ENCODE data around the gene PLA2G6.
"Not testable (repeated sequence)": the region's sequence is repeated elsewhere in the genome, so short reads cannot be mapped to it uniquely, and the experiment has no call there.

The PLA2G6 gene

DNA sequence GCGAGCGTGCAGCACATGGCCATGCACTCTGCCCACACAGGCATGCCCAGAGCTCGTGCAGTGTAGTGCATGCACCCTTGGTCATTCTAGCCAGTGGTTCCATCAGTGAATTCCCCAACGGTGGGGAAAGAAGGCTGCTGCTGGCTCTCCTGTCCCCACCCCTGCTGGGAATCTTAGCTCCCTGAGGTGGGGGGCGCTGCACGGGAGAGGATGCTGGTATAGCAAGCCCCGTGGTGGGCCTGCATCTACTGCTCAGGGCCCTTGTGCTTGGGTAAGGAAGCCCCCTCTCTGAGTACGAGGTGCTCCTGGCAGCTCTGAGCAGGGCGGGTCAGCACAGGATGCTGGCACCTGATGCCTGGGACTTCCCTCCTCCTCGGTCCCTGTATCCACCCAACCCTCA is 52.6 kb downstream of the PLA2G6 start:
- no peak for DNase-seq

DNA sequence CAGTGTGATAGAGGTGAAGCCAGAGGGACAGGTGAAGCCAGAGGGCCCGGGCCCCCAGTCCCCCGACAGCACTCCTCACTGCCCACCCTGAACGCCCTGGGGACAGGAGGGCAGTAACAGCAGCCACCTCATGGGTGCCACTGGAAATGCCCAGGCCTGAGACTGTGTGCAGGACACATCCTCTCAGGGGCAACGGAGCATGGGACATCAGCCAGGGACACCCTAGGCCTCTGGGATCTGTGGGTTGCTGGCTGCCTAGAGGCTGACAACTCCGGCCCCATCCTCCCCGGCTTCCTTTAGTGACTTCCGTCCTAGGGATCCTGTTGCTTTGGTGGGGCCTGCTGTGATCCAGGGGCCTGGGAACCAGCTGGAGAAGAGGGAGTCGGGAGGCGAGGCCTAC is 53.8 kb downstream of the PLA2G6 start:
- DNase-seq, result no peak

DNA sequence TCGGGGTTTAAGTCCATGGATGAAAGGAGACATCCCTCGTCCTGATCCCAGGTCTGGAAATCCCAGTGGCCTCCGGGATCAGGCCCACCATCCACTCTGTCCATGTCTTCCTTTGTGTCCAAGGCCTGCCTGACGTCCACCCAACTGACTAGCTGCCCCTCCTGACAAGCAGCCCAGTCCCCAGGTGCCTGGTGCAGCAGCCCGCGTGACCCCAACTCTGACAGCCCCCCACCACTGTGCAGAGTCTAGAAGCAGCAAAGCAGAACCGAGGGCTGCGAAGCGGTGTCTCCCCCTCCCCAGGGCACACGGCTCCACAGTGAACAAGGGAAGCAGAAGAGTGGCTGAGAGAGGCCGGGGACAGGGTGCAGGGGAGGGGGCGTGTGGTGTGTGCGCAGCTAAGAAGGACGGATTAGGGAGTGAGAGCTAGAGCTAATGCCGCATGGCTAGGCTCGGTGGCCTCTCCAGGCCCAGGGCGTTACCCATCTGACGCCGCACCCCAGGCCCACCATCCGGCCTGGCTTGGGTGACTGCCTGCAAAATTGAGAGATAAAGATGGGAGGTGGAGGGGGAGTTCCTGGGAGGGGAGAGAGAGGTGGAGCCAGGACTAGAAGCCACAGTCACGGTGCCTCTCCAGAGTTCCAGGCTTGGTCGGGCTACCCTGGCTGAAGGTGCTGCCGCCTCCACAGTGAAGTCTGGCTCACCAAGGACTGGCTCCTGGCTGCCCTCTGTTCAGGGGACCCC is 54.5 kb downstream of the PLA2G6 start:
- DNase-seq, result no peak

DNA sequence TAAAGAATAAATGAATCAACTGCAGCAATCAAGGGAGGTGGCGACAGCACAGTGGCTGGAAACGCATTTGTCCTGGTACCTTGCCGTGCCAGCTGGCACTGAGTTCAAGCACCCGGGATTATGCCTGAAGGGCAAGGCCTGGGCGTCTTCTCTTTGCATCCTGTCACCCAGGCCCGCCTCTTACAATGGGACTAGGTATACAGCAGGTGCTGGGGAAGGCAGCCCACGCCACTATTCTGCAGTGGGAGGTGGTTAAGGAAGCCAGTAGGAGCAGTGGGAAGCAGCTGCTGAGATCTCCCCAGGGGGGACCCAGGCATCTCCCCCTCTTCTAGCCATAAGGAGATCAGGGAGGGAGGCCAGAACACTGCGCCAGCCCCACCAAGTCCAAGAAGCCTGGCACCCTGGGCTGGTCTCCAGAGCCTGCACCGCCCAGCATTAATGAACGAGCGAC is 55.9 kb downstream of the PLA2G6 start:
- DNase-seq, result no peak

DNA sequence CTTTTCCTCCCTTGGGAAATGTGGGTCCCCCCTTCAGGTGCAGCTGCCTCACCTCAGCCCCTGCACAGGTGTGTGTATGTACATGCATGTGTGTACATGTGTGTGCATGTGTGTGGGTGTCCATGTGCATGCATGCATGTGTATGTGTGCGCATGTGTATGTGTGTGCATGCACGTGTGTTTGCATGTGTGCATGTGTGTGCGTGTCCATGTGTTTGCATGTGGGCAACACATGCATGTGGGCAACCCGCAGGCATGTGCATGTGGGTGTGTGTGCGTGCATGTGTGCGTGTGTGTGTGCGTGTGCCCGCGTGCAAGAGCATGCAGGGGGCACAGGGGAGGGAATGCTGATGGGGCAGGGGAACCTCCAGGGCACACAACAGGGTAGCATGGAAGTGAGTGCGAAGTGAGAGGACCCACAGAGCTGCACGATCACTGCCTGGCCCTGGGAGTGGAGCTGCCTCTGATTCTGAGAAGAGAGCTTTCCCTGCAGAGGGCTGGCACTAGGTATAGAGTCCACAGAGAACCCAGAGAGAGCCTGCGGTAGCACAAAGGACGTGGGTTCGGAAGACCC is 56.5 kb downstream of the PLA2G6 start:
- no peak for DNase-seq

DNA sequence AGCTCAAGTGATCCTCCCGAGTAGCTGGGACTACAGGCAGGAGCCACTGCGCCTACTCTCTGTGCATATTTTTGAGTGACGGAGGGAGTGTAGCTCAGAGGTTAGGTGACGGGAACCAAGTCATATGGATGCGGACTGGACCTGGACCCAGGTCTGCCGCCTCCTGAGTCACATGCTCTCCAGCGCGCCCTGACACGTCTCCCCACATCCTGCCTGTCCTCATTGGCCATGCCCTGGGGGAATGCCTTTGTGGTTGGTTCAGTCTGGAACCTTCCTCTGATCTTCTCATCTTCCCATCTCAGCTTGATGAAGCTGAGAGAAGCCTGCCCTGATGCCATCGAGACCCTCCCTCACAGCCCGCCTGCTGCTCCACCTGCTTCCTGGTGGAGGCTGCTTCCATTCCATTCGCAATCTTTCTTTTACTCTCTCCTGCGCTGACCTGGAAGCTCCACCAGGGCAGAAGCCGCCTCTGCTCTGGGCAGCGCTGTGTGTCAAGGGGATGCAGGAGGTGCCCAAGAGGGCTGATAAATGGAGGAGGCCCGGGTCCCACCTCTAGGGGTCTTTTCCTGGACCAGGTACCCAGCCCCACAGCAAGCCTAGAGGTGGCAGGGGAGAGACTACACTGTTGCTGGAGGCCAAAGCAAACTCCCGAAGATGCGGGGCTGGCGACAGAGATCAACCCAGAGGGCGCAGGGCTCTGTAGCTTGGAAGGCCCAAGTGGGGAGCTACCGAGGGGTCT is 57.2 kb downstream of the PLA2G6 start:
- no peak for DNase-seq

DNA sequence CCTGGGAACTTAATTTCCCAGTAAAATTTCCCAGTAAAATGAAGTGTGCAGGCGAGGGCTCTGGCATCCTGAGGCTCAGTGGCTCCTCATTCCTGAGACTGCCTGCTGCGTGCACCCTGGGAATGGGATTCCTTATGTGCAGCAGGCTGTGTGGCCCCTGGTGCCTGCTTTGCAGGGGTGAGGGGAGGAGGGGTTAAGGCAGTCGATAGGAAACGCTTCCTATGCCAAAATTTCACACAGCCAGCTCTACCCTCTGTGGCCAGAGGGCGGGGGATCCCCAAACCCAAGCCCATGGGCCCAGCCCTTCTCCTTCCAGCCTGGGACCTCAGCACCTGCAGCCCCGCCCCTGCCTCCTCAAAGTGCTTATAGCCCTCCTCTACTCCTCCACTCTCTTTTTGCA is 59.0 kb downstream of the PLA2G6 start:
- no peak for DNase-seq

DNA sequence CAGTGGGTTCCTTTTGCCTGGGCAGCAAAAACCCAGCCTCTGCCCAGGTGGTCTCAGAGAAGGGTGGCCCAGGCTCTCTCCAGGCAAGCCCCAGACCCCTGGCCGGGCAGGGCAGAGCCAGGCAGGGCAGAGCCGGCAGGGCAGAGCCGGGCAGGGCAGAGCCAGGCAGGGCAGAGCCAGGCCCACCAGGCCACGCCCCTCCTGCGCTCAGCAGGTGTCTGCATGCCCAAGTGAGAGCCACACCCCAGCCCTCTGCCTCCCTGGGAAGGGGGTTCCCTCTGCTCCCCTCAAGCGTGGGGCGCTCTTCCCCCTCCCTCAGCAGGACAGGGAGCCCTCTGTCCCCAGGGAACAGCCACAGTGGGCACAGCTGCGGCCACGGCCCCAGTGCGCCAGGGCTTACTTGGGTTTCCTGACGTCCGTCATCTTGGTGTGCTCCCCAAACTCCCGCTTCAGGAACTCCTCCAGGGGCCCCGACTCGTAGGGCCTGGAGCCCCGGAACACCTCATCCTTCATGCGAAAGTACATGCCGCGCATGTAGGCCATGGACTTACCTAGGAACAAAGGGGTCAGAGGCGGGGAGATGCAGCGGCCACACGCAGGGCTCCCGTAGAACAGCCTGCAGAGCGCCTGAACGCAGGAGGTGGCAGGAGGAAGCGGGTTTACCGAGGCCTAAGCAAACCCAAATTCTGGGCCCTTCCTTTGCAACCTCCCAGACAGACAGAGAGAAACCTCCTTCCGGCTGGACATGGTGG is 61.1 kb downstream of the PLA2G6 start:
- no peak for DNase-seq

DNA sequence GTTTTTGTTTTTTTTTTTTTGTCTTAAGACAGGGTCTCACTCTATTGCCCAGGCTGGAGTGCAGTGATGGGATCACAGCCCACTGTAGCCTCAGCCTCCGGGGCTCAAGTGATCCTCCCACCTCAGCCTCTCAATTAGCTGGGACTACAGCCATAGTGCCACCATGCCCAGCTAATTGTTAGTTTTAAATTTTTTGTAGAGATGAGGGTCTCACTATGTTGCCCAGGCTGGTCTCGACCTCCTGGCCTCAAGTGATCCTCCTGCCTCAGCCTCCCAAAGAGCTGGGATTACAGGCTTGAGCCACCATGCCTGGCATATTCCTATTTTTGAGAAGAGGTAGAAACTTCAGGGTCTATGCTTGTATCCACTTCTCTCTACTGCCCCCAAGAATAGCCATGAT is 62.9 kb downstream of the PLA2G6 start:
- not testable (repeated sequence) for DNase-seq

DNA sequence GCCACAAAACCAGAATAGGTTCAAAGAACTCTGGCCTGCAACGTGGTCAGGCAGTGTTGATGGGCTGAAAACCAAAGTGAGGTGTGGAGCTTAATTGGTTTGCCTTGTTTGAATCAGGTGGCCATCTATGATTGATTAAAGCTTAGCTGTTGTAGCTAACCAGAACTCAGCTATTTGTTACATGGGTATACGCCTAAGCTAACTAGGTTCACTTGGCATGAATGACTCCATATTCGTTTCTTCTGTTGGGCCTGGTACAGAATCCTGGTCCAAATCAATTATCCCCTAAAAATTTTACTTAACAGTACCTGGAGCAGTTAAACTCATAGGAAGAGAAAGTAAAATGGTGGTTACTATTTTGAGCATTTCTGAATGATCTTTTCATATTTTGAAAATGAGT is 63.4 kb downstream of the PLA2G6 start:
- DNase-seq, result no peak

DNA sequence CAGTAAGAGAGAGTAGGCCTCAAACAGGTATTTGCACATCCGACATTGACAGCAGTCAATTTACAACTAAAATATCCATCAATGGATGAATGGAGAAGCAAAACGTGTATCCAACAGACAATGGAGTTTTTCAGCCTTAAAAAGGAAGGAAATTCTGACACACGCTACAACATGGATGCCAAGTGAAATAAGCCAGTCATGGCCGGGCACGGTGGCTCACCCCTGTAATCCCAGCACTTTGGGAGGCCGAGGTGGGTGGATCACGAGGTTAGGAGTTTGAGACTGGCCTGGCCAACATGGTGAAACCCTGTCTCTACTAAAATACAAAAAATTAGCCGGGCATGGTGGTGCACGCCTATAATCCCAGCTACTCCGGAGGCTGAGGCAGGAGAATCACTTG is 64.1 kb downstream of the PLA2G6 start:
- not testable (repeated sequence) for DNase-seq

DNA sequence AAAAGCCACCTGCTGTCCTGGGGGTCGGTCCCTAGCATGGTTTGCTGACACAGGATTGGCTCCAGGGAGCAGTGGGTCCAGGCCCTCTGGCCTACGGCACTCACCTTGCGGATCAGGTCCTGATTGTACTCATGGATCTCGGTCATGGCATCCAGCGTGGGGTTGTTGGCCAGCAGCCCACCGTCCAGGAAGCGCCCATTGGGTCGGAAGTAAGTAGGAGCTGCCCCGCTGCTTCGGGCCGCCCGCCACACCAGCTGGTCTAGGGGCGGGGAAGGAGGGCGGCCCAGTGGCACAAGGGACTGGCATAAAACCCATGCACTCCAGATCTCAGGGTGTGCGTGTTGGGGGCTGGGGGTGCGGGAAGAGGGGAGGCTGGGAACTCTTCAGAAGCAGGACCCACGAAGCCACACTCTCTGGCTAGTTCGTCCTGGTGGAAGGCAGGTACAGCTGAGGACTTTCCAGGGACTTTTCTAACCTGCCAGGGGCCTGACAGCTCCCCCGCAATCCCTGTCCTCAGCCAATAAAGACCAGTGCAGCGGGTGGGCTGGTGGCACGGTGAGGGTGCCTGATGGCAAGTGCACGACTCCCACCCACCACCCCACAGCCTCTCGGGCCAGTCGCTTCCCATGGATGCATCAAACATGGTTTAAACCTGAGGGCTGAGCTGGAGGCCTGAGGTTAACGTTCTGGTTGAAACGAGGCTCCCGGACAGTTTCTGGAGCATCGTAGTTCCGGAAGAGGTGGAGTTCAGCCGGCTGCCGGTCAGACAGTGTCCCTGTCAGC is 66.0 kb downstream of the PLA2G6 start:
- DNase-seq, result no peak

DNA sequence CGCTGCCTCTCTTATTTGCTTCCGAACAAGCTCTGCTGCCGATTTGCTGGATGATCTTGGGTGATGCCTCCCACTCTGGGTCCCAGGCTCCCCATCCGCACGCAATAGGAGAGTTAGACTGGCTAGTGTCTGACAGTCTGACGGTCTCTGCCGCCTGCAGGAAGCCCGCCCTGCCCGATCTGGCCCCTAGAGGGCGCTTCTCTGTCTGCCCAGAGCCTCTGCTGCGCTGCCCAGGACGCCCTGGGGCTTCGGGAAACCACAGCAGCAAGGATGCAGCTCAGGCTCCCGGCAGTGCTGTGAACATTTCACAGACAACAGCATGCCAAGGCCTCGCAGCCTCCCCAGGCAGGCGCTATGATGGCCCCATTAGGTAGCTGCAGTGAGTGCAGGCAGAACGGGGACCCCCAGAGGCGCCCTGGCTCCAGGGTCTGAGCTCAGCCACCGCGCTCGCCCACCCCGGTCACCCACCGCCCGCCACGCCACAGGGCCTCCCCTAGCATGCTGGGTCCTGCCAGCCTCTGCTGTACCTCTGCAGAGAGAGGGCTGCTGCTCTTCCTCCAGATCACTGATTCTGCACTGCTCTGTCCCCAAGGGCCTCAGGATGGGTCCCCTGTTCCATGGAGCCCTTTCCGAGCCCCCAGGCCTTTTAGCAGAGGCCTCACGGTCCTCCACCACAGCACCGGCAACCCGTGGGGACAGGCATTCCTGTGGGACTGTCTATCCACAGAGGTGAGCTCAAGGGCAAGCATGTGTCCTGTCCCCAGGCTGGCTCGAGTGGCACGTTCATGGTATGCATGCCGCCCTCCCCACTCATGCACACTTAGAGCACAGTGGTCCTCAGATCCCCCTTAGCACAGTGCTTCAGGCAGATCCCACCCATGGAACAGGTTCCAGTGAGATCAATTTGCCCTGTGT is 66.9 kb downstream of the PLA2G6 start:
- DNase-seq, result peak; percentile 48 to 67

DNA sequence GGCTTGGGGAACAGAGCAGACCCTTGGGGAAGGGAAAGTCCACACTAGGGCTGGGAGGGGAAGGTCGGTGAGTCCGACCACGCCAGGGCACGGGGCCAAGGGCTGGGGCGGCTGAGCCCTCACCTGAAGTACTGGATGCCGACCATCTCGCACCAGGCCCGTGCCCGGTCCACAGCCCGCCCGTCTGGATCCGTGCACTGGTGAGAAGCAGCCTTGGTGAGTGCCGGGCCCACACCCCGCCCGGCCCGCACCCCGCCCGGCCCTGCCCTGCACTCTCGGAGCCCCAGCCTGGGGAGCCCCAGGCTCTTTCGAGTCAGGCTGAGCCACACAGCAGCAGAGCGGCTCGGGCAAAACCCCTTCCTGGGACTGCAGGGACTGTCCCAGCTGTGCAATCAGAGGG is 69.2 kb downstream of the PLA2G6 start:
- no peak for DNase-seq

DNA sequence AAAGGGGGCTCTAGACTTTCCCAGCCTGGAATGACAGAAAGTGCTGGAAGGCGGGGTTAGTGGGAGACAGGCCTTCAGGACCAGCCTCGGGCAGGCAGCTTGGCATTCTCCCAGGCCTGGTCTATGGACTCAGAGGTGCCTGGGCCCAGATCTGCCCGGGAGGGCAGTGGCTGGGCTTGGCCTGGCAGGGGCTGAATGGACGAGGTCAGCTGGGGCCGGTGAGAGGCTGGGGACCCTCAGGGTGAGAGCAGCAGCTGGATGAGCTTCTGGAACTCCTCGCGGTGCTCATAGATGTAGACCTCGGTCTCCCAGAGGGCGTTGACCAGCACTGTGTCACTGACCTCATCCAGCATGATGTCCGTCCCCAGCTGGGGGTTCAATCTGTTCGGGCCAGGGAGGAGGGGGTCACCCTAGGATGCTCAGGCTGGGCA is 69.7 kb downstream of the PLA2G6 start:
- no peak for DNase-seq

DNA sequence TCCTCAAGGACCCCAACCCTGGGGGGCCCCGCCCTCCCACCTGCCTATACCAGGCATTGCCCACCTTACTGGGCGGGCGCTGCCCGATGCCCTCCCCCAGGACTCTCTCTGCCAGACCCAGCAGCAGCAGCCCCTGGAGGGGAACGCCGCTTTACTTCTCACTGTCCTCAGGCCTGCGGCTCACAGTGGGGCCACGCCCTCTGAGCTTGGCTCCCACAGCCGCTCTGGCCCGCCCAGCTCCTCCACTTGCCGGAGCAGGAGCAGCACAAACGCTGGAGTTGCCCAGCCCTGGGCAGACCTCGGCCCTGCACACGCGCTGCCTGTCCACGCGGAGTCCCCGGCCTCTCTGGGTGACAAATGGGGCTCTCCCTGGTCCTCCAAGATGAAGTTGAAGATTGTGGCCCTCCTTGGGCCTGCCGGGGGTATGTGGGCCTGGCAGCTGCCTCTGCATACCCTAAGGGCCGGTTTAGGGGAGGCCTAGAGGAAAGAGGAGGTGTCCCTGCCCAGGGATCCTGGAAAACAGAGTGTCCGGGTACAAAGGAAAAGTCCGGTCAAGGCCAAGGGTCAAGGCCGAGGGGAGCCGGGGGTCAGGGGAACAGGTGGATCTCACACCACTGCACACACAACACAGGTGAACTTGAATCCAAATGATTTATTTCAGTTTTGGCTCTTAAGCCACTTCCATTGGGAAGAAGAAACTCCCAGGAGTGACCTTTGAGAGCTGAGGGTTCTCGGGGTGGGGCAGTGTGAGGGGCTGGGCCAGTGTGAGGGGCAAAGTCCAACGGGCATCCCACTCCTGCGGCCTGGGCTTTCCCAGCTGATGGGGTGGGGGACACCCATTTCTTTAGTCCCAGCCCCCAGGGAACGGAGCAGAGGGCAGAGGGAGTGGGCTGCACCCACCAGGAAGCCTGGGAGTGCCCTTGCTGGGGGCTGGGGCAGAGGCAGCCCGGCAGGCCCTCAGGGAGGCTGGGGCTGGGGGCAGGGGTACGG is 70.5 kb downstream of the PLA2G6 start:
- DNase-seq, result no peak

DNA sequence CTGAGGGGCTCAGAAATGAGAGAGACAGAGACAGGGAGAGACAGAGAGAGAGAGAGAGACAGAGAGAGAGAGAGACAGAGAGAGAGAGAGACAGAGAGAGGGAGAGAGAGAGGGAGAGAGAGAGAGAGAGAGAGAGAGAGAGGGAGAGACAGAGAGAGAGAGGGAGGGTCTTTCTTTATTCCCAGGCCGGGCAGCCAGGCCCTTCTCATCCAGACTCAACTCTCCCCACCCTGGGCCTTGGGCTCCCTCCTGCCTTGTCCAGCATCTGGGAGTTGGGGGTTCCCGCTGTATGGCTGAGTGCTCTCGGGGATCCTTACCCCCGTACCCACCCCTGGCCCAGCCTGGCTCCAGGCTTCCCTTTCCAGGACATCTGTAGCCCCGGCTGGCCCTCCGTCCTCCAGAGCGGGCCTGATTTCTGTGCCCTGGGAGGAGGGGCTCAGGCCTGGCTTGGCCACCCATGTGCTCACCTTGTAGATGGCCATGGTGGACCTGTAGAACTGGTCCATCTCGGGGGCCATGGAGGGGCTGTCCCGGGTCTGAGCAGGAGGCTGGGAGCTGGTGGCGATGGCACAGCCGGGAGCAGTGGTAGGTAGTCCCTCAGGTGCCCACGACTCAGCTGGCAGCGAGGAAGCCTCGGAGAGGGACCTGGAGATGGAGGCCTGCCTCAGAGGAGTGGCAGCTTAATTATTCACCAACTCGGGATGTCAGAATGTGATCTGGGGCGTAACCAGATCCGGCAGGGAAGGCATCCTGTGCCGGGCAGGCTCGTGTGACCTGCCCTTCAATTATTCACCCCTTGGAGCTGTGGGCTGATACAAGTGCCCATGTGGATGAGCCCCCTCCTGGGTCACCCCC is 71.4 kb downstream of the PLA2G6 start, which contains the start of gene BAIAP2L2:
Gene BAIAP2L2 (minus strand): TSS at position 677 of the 855 bp plus-strand sequence. CDS start 159 bp downstream, at position 518.
- DNase-seq, result no peak

DNA sequence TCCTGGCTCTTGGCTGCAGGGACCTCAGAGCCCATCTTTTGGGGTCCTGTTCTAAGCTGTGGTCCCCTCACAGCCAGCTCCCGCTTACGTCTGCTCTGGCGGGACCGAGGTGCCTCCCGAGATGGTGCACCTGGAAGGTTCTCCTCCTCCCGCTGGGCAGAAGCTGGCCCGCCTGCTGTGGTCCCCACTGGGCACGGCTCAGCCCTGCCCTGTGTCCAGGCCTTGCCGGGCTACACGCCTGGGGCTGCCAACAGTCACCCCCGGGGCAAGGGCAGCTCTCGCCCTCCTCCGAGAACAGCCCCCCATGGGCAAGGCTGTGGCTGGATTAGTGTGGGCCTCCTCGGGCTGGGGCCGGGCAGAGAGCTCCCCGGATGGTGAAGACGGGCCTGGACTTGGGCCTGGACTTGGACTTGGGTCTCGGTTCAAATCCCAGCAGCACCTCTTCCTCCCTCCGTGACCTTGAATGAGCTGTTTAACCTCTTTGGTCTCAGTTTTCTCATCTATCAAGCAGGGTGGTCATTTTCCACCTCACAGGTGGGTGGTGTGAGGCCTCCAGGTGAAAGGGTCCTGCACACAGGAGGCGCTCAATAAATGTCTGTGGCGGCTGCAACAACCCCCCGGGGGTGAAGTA is 72.1 kb downstream of the PLA2G6 start:
- DNase-seq, result no peak
